ENCODE data around the gene COLGALT1.

GRCh38 chr19:17525141-17525540 is 30.3 kb upstream of the COLGALT1 start:
- TF ChIP-seq CTCF (conservative IDR thresholded peaks at IDR 0.05; ENCODE audit: low read depth in 2 of 2): no peak
- TF ChIP-seq POLR2AphosphoS5 (IDR thresholded peaks at IDR 0.05; ENCODE audit: low read depth): no peak
- TF ChIP-seq REST (IDR thresholded peaks at IDR 0.05; ENCODE audit: unreplicated experiment): no peak
- no peak for TF ChIP-seq EZH2 (IDR thresholded peaks at IDR 0.05; ENCODE audit: low read depth, unreplicated experiment)
- no peak for TF ChIP-seq ZNF331 (CRISPR knock-in tag; IDR thresholded peaks at IDR 0.05; ENCODE audit: low read depth)
